ENCODE results near the gene GLRX. TPM values are rescaled to one million over a fixed set of nuclear protein-coding genes. Genes with fewer than 3 reads are reported as not detected.

Gene GLRX
- total and polyA plus RNA-seq, 2 of the 13 experiments (the other 11 are each of a cell fraction or from before 2014, with no cell fraction given) = 63.8 to 499 TPM

GRCh38 chr5:95843733-95844223 is 21.3 kb upstream of the GLRX start:
- H3K9ac ChIP-seq (ENCODE audit: insufficient read depth, low read depth, low read length) = no peak overlapping the region
- H3K4me3 ChIP-seq (replicated peaks in 1 of 3; ENCODE audit: insufficient read depth in 1 of 3, low read depth in 2 of 3, low read length in 3 of 3) = no peak overlapping the region
- no peak for DNase-seq (ENCODE audit: low spot score)
- in situ Hi-C loops (cut with HindIII; ENCODE audit: extremely low pct_ligation_motif_present, low pct_unique_long_range_greater_than_20kb) = loop anchor here (5.0 to 25.0 kb wide), 3 partner anchors 201 to 556 kb away; partner anchors contain the start of genes ARSK, MCTP1 and SKIC3
- no peaks in the 10 kb centered on the region for H3K36me3 ChIP-seq (replicated peaks in 1 of 2; ENCODE audit: control insufficient read depth in 1 of 2, insufficient read depth in 2 of 2, low read length in 2 of 2)
- H3K9me3 ChIP-seq (ENCODE audit: low read length) = no peaks in the 10 kb centered on the region
- no peak overlapping the region for H3K27ac ChIP-seq (ENCODE audit: extremely low read length, insufficient read depth, low read length)
- intact Hi-C loops (cut with micrococcal nuclease; ENCODE audit: unreplicated experiment) = loop anchor here (1.0 to 10.0 kb wide), 5 partner anchors 21 to 879 kb away; partner anchors contain the start of genes ARSK, GLRX and SKIC3
- TF ChIP-seq ZNF367 (CRISPR knock-in tag; IDR thresholded peaks at IDR 0.05; ENCODE audit: borderline replicate concordance) (no peak), TFE3 (CRISPR knock-in tag; IDR thresholded peaks at IDR 0.05) (no peak), CREB3 (CRISPR knock-in tag; IDR thresholded peaks at IDR 0.05) (no peak), MLXIP (CRISPR knock-in tag; IDR thresholded peaks at IDR 0.05; ENCODE audit: borderline replicate concordance) (no peak), ZNF260 (CRISPR knock-in tag; IDR thresholded peaks at IDR 0.05; ENCODE audit: borderline replicate concordance, low read depth) (no peak), ZNF256 (CRISPR knock-in tag; conservative IDR thresholded peaks at IDR 0.05) (no peak), ZNF543 (CRISPR knock-in tag; IDR thresholded peaks at IDR 0.05) (no peak), NR3C1 (CRISPR knock-in tag; IDR thresholded peaks at IDR 0.05) (no peak), PPARG (CRISPR knock-in tag; conservative IDR thresholded peaks at IDR 0.05) (no peak), FOXP1 (IDR thresholded peaks at IDR 0.05) (no peak), FOXP1 (CRISPR knock-in tag; IDR thresholded peaks at IDR 0.05) (no peak), CCDC6 (CRISPR knock-in tag; IDR thresholded peaks at IDR 0.05) (no peak), ZEB1 (IDR thresholded peaks at IDR 0.05; ENCODE audit: insufficient replicate concordance, low read depth) (no peak), ERF (CRISPR knock-in tag; IDR thresholded peaks at IDR 0.05) (no peak), MED13 (CRISPR knock-in tag; IDR thresholded peaks at IDR 0.05) (no peak), RNF219 (CRISPR knock-in tag; IDR thresholded peaks at IDR 0.05) (no peak)
- BruUV-seq (replicated peaks) = no TSS peak
- POLR2A ChIA-PET = interaction anchor here (0.7 to 2.3 kb wide), 7 partner anchors 9 to 197 kb away, joined by 3 to 23 read pairs (median 3); partner anchors contain the start of genes GLRX and RFESD
- H4K20me1 ChIP-seq (ENCODE audit: insufficient read depth, low read length) = no peaks in the 10 kb centered on the region
- H3K4me1 ChIP-seq (ENCODE audit: insufficient read depth, low read length) = peaks cover 59% of the 10 kb centered on the region
- no peak overlapping the region for H2AFZ ChIP-seq (ENCODE audit: low read length)
- no peak overlapping the region for H3K4me2 ChIP-seq (ENCODE audit: low read depth, low read length)
- CTCF ChIA-PET (ENCODE audit: low intra/inter-chr PET ratio, low total read pairs) = interaction anchor here (1.5 to 1.8 kb wide), 2 partner anchors 9 to 63 kb away, joined by 8 to 11 read pairs; no protein-coding TSS in a partner anchor
- H3K27me3 ChIP-seq (ENCODE audit: control insufficient read depth in 1 of 2, insufficient read depth in 2 of 2, low read length in 2 of 2) = no peaks in the 10 kb centered on the region
- WGBS (ENCODE audit: low lambda C conversion rate) = 66% methylated on average over 3 of the region's 3 CpGs
- no peak for FAIRE-seq
- H3K79me2 ChIP-seq (ENCODE audit: insufficient read depth, low read length) = no peaks in the 10 kb centered on the region
- ATAC-seq = no peak

Measured in HepG2 (cell line).